ENCODE data around the gene C11orf42.
"Not testable (repeated sequence)": the region's sequence is repeated elsewhere in the genome, so short reads cannot be mapped to it uniquely, and the experiment has no call there.

The C11orf42 gene

DNA sequence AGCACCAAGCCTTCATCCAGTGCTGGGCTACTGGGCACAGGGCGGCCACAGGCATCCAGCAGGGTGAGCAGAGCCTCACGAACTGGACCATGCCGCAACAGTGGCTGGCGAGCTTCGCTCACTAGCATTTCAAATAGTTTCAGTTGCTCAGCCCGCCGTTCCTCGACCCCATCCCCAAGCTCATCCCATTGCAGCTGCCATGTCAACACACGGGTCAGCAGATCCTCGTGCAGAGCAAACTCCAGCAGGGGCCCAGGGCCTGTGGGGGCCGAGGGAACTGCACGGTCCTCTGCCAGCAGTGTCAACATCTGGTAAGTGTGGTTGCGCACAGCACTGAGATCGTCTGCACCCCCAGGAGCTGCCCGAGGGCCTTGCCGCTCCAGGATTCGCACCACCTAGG lies 18.5 kb downstream of the C11orf42 start:
- no peak for DNase-seq (ENCODE audit: low read depth in 2 of 2)

DNA sequence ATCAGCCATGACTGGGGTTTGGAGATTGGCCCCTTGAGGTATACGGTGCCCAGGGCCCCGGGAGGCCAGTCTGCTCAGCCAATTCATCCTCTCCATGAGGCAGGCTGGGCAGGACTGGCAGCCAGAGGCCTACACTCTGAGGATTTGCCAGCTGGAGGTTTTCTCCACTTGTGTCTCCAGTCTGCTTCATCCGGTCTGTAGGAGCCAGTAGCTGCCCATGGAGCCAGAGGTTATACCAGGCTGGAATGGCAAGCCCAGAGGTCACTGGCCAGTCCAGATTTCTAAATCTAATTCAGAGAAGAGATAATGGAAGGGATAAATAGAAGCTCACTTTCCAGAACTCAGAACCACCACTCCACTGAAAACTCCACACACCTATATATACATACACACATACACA lies 19.1 kb downstream of the C11orf42 start:
- no peak for DNase-seq (ENCODE audit: low read depth in 2 of 2)

DNA sequence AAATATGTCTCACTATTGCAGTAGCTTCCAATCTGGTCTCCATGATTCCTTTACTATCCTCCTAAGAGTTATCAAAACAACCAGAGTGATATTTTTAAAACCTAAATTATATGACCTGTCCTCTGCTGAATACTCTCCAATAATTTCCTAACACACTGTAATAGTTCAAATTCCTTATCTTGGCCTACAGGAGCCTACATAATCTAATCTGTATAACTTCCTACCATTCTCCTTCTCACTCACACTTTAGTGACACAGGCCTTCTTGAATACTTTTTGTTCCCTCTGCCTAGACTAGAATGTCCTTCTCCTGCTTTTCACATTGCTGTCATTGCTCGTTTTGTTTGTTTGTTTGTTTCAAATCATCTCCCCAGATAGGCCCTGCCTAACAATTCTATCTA lies 19.7 kb downstream of the C11orf42 start:
- DNase-seq (ENCODE audit: low read depth in 2 of 2), result no peak

DNA sequence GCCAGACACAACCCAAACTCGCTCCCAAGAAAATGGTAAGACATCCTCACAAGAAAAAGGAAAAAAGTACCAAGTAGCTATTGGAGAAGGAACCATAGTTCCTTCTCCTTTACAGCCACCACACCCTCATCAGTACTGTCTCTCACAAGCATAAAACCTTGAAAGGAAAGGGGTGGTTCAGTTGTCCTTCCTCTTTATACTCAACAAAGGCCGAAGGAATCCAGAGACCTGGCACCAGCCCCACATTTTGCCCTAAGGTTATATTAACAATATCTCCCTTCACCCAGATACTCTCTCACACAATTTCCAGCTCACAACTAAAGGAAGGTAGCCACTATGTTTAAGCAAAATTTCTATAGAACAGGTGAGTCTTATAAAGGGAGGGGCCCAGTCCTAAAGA lies 20.5 kb downstream of the C11orf42 start:
- no peak for DNase-seq (ENCODE audit: low read depth in 2 of 2)

DNA sequence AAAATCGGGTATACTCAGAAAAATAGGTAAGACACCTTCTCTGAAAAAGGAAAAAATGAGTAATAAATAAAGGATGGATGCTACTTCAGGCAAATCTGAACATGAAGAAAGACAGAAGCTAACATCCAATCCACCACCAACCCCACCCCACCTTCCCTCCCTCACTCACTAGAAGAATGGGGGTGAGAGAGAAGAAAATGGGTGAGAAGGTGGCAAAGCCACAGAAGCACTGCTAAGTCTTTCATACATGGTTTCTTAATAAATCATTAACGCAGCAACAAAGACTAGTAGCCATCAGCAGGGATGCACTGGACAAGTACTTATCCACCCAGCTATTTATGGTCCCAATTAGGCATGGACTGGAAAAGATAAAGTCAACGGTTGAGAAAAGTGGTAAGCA lies 23.2 kb downstream of the C11orf42 start:
- DNase-seq (ENCODE audit: low read depth in 2 of 2), result no peak

DNA sequence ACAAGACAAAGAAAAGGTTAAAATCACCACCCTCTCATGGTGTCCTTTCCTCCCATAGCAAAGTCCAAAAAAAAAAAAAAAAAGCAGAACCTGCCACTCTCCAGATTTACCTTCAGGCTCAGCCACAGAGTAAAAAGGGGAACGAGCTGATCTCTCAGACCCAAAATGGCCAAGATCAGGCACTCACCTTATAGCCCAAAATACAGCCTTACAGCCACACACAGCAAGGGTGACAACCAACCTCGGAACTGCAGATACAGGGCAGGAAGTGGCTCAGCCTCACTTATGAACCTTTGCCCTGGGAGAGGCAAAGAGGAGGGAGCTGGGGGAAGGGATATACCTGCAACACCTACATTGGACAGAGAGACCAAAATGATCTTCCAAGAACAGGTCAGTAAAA lies 24.6 kb downstream of the C11orf42 start:
- no peak for DNase-seq (ENCODE audit: low read depth in 2 of 2)

DNA sequence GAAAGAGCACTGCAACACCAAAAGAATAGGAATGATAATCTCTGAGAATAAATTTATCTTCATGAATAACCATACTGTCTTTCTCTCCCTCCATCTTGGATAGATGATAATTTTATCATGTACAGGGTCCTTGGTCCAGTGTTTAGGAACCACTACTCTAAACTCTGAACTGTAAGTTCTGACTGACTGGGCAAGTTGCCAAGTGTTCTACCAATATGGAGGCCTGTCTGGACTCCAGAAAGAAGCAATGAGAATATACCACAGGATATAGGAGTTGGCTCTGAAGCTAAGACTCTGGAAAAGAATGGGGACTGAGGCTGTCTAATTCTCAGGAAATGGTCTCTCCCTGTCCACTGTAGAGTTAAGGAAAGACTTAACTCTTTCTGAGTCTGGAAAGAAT lies 27.5 kb downstream of the C11orf42 start:
- no peak for DNase-seq (ENCODE audit: low read depth in 2 of 2)

DNA sequence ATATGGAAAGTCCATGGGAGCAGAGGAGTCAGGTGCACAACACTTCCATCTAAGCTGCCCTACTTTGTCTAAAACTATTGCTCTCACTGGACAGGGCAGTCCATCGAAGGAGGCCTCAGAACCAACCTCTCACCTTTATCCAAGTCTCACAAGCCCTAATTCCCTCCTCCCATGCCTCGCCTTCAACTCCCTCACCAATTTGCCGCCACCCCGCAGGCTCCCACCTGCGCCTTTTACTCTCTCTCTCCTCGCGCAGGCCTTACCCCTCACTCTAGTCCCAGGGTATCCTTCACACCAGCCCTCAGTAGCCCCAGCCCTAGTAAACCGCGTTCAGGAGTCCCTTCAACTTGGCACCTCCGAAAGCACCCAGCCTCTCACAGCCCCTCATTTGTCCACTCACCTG lies 28.6 kb downstream of the C11orf42 start:
- no peak for DNase-seq (ENCODE audit: low read depth in 2 of 2)

DNA sequence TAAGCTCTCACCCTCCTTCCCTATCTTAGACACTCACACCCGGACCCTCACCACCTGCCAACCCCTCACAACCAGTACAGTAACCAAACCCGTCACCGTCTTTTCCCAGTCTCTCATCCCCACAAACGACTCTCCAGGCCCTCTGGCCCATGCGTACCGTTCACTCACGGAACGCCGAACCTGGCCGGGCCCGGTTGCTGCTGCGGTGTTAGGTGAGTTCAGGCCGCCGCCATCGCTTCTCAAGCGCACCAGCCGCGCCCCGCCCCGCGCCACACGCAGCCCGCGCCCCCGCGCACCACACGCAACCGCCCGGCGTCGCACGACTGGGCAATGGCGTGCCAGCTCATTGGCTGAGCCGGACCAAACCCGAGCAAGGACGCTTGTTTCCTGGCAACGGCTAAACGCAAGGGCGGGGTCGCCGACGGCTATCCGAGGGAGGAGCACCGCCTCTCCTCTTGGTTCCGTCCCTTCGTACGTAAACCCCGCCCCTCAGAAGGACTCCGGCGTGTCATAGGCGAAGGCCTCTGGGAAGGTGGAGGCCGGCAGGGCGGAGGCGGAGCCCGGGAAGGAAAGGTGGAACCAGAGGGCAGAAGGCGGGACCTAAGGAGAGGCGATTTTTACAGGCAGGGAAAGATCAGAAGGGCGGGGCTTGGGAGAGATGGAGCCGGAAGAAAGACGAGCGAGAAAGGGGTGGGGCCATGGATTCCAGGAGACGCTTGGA lies 29.2 kb downstream of the C11orf42 start, which contains the start of gene FHIP1B:
Gene FHIP1B, minus strand, starts transcription at position 250 of the 721 bp plus-strand sequence. CDS start 10,120 bp downstream, outside the sequence.
- DNase-seq (ENCODE audit: low read depth in 2 of 2), result peak; percentile 98 to 99

DNA sequence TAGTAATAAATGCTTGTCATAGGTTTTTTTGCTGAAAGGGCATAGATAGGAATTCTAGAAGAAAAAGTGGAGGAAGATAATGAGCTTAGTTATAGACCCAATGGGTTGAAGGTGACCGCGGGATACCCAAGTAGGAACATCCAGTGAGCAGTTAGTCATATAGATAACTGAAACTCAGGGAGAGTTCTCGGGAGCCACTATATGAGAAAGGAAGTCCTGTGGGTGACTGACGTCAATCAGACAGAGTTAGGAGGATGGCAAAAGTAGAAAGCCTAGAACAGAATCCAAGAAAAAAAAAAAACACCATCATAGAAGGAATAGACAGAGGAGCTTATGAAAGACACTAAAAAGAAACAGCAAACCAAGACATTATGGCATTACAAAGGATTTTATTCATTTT lies 31.9 kb downstream of the C11orf42 start:
- no peak for DNase-seq (ENCODE audit: low read depth in 2 of 2)

DNA sequence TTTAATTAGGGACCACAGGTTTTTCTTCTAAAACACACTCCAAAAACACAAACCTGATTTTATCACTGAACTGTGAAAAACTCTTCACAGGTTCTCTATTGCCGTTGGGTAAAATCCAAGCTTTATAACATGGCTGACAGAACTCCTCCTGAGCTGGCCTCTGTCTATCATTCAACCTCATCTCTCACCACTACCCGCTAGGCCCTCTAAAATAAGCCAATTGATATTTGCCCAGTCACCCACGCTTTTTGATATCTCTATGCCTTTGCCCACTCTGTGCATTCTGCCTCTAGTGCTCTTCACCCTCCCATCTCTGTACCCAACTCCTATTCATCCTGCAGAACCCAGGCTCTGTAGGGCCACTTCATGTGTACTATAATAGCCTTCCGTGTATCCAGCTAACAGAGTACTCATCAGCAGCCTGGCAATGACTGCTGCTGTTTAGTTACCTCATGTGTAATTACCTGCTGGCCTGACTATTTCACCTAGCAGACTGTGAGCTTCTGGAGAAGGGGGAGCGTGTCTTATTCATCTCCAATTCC lies 32.5 kb downstream of the C11orf42 start:
- no peak for DNase-seq (ENCODE audit: low read depth in 2 of 2)

DNA sequence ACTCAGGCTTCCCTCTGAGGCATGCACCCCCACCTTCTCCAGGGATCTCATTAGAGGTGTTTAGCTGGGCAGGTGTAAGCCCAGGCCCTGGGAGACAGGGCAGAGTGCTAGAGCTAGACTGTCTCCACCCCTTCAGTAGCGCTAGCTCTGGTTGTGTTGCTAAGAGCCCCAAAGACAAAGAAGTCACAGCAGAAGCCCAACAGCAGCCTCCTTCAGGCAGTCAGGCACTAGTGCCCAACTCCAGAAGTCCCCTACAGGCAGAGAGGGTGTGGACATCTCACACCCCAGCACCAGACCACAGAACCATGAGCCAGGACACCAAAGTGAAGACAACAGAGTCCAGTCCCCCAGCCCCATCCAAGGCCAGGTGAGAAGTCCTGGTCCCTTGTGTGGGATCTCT lies 33.5 kb downstream of the C11orf42 start, which contains the start of gene CNGA4:
Gene CNGA4, plus strand, starts transcription at position 188 of the 400 bp plus-strand sequence. Its CDS starts 118 bp downstream, at position 306.
- no peak for DNase-seq (ENCODE audit: low read depth in 2 of 2)

DNA sequence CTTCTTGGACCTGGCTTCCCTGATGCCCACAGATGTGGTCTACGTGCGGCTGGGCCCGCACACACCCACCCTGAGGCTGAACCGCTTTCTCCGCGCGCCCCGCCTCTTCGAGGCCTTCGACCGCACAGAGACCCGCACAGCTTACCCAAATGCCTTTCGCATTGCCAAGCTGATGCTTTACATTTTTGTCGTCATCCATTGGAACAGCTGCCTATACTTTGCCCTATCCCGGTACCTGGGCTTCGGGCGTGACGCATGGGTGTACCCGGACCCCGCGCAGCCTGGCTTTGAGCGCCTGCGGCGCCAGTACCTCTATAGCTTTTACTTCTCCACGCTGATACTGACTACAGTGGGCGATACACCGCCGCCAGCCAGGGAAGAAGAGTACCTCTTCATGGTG lies 34.8 kb downstream of the C11orf42 start:
- no peak for DNase-seq (ENCODE audit: low read depth in 2 of 2)

DNA sequence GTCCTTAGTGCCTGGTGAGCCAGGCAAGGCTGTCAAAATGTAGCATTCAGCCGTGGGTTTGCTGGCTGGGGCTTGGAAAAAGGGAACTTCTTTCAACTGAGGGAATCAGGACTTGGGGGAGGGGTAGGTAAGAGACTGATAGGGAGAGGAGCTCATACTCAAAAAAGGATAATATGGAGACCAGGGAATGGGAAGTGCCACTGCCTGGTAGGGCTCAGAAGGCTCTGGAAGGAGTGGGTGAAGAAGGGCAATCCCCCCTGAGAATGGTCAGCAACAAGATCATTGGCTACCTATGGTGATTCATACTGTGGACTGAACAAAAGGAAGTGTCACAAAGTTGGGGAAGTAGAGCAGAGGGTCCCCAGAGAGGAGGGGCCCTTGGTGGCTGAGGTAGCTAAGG lies 35.4 kb downstream of the C11orf42 start:
- DNase-seq (ENCODE audit: low read depth in 2 of 2), result no peak

DNA sequence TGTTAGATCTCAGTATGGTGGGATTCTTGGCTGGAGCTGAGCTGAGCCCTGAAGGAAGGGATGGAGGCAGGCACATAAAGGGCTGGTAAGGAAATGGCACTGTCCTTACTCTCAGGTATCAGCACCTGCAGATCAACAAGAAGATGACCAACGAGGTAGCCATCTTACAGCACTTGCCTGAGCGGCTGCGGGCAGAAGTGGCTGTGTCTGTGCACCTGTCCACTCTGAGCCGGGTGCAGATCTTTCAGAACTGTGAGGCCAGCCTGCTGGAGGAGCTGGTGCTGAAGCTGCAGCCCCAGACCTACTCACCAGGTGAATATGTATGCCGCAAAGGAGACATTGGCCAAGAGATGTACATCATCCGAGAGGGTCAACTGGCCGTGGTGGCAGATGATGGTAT lies 36.0 kb downstream of the C11orf42 start:
- no peak for DNase-seq (ENCODE audit: low read depth in 2 of 2)

DNA sequence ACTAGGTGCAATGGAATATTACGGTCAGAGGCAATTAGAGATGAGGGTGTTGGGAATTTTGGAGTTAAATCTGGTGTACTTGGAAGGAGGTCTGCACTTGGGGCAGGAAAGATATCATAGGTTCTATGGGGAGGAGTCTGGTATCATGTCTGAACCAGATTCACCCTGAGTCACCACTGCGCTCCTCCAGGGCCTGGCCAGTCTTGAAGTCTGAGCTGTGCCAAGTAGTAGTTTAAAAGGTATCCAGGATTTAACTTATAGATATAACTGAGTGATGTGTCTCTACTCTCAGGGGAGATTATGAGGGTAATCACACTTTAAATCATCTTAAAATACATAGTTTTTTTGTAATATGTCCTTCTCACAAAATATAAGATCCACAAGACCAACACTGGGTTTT lies 40.2 kb downstream of the C11orf42 start:
- DNase-seq (ENCODE audit: low read depth in 2 of 2), result no peak

DNA sequence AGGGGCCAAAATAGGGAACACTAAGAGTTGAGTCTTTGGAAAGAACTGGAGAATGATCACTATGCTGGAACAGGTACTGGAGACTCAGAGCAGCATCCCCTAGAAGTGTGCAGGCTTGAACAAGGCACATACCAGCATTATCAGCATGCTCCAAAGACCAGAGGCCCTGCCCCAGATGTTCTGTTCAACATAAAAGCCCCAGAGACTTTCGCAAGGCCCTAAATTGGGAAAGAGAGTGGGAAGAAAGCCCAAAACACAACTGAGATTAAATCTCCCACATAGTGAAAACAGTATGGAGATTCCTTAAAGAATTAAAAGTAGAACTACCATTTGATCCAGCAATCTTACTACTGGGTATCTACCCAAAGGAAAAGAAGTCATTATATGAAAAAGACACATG lies 42.9 kb downstream of the C11orf42 start:
- DNase-seq (ENCODE audit: low read depth in 2 of 2), result no peak

DNA sequence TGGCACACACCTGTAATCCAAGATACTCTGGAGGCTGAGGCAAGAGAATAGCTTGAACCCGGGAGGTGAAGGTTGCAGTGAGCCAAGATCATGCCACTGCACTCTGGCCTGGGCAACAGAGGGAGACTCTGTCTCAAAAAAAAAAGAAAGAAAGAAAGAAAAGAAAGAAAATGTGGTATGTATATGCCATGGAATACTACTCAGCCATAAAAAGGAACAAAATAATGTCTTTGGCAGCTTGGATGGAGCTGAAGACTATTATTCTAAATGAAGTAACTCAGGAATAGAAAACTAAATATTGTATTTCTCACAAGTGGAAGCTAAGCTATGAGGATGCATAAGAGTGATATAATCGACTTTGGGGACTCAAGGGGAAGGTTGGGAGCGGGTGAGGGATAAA lies 43.5 kb downstream of the C11orf42 start:
- DNase-seq (ENCODE audit: low read depth in 2 of 2), result not testable (repeated sequence)

DNA sequence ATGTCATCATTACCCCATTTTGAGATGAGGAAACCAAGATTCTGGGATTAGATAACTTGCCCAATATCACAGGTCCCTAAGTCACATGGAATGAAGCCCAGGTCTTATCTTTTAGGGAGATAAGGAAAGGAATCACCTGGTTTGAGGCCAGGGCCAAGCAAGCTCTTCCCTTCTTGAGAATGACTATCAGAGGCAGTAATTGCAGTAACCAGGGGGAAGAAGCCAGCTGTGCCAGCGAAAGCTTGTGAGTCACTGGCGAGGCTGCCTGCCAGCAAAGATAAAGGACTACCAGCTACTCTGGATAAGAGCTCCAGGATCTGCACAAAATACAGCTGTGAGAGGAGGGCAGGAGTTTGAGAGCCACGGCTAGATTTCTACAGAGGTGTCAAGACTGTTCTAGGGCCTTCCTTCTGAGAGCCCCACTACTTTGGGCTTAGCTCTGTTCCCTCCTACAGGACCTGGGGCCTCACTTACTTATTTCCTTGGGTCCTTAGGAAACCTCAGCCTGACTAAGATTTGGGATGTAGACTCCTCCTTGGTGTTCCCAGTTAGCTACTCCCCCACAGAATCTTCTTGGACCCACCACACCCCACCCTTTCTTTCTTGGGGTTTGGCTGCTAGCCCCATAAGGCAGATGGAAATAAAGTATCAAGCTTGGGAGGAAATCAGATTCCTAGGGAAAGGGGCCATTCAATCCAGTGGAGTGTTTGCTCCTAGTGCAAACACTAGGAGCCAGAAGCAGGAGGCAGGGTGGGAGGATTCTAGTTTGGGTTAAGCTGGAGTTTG lies 44.6 kb downstream of the C11orf42 start:
- no peak for DNase-seq (ENCODE audit: low read depth in 2 of 2)

DNA sequence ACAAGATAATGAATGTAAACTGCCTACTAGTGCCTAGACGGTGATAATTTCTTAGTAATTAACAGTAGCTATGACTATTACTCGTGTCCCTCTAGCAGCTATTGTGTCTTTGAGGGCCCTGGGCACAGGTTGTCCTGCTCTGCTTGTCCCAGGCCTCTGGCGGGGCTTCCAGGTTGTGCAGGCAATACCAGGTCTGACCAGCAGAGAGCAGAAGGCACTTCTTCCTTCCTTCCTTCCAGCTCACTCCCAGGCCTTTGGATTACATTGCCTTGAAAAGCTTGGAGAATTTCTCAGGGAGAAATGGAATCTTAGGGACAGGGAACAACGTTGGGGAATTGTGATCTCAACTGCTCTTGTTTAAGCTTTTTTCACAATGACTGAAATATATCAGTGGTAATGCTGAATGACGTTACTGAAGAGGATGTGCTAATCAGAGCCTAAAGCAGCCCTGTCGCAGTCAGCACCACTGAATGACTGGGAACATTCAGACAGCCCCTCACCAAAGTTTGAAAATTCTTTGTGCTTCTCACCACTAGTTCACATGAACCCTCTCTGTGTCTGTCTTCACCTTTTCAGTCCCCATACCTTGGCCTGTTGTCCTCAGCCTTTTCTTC lies 45.9 kb downstream of the C11orf42 start:
- no peak for DNase-seq (ENCODE audit: low read depth in 2 of 2)

DNA sequence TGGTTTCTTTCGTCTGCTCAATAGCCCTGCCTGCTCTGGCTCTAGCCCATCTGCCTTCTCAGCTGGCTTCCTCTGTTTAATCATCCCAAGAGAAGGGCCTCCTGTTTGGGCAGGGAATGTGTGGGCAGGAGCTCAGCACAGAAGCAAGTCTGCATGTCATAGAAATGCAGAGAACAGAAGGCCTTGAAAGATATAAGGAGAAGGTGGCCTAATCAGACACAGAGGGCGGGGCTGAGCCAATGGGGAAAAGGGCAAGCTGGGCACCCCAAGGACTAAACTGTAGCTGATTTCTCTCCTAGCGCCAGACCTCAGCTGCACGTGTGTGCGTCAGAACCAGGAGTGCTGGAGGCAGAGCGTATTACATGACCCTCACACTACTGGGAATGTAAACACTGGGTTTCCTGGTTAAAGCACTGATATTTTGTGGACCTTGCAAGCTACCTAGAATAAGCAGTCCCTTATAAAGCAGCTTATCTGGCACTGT lies 46.7 kb downstream of the C11orf42 start:
- DNase-seq (ENCODE audit: low read depth in 2 of 2), result no peak

DNA sequence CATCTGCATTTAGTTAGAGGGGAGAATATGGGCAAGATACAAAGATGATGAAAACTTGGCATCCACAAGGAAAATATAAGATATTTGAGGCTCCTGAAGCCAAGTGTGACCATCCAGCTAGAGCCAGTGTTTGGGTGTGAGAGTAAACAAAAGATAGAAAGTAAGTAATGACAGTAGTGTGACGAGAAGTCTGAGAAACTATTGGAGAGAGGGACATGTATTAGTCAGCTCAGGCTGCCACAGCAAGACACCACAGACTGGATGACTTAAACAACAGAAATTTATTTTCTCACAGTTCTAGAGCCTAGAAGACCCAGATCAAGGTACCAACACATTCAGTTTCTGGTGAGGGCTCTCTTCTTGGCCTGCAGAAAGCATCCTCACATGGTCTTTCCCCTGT lies 47.8 kb downstream of the C11orf42 start:
- no peak for DNase-seq (ENCODE audit: low read depth in 2 of 2)
